SK-N-SH (cell line): ENCODE data around the gene KRT27. TPM values are rescaled to one million over a fixed set of nuclear protein-coding genes. Genes with fewer than 3 reads are reported as not detected.
A peak's percentile ranks its signal among the peaks of the same experiment; 100 is the strongest.

ENCODE experiments used
- CTCF ChIA-PET: fragments of 300-600, 350-600 bp; formaldehyde crosslinking; extraction: SDS; loops from one replicate; lab custom pipeline; 2021; lab: Yijun Ruan, JAX
- POLR2A ChIA-PET: fragments of 350-600 bp; sonication (Branson Sonifier 250); formaldehyde crosslinking; extraction: SDS; loops from one replicate; lab custom pipeline; 2020; ENCODE audit warnings: antibody characterized with exemption, inconsistent platforms; lab: Yijun Ruan, JAX
- DNase-seq: peaks from one replicate; pipeline ENCODE4 v3.0.0; 2012
- H2AFZ ChIP-seq: fragments of 200-600 bp; sonication (generic); 2 replicates; pipeline ENCODE4 v1.8.1; 2016; ENCODE audit warnings: antibody characterized with exemption, mild to moderate bottlenecking, low read depth
- H3F3A ChIP-seq: fragments of 200-600 bp; sonication (generic); replicated peaks from 2 replicates; pipeline ENCODE3; 2016; ENCODE audit warnings: antibody characterized with exemption, mild to moderate bottlenecking; ENCODE audit not compliant: insufficient read depth
- H3K27ac ChIP-seq, 2 experiments: fragments of 200-500 bp in 1 of 2; fragments of 200-600 bp in 1 of 2; sonication (Bioruptor generic) in 1 of 2; sonication (generic), shearing (Covaris generic) in 1 of 2; 2 replicates each; pipeline versions ENCODE4 v1.5.1 to v1.6.1; 2014 to 2016; ENCODE audit warnings: low read depth in 2 of 2, inconsistent platforms in 1 of 2, low read length in 1 of 2, mild to moderate bottlenecking in 1 of 2, mixed read lengths in 1 of 2
- H3K27me3 ChIP-seq: fragments of 200-600 bp; sonication (generic), shearing (Covaris generic); 2 replicates; pipeline ENCODE4 v1.6.1; 2016; ENCODE audit warnings: mixed run types; ENCODE audit not compliant: insufficient read depth
- H3K36me3 ChIP-seq, 2 experiments: fragments of 200-500 bp in 1 of 2; fragments of 200-600 bp in 1 of 2; sonication (Bioruptor generic) in 1 of 2; sonication (generic) in 1 of 2; replicated peaks in 1 of 2; 2 replicates each; pipeline versions ENCODE3 to v1.5.1; 2014 to 2016; ENCODE audit warnings: low read length in 1 of 2, mild to moderate bottlenecking in 1 of 2; ENCODE audit not compliant: insufficient read depth in 2 of 2, control insufficient read depth in 1 of 2
- H3K4me1 ChIP-seq, 2 experiments: fragments of 200-500 bp in 1 of 2; fragments of 200-600 bp in 1 of 2; sonication (Bioruptor generic) in 1 of 2; sonication (generic), shearing (Covaris generic) in 1 of 2; 2 replicates each; pipeline versions ENCODE4 v1.5.1 to v1.6.1; 2014 to 2016; ENCODE audit warnings: low read depth in 1 of 2, low read length in 1 of 2, mixed run types in 1 of 2; ENCODE audit not compliant: insufficient read depth in 2 of 2, control insufficient read depth in 1 of 2
- H3K4me2 ChIP-seq: fragments of 200-600 bp; sonication (generic), shearing (Covaris generic); 2 replicates; pipeline ENCODE4 v1.6.1; 2017; ENCODE audit warnings: mixed run types
- H3K4me3 ChIP-seq, 2 experiments: fragments of 200-500 bp in 1 of 2; fragments of 200-600 bp in 1 of 2; sonication (Bioruptor generic) in 1 of 2; sonication (generic), shearing (Covaris generic) in 1 of 2; 2 replicates each; pipeline versions ENCODE4 v1.5.1 to v1.8.1; 2014 to 2016; ENCODE audit warnings: low read depth in 2 of 2, inconsistent platforms in 1 of 2, low read length in 1 of 2, mild to moderate bottlenecking in 1 of 2, mixed read lengths in 1 of 2, moderate library complexity in 1 of 2
- H3K79me2 ChIP-seq: fragments of 200-600 bp; sonication (generic); 2 replicates; pipeline ENCODE4 v1.8.1; 2017; ENCODE audit warnings: mild to moderate bottlenecking; ENCODE audit not compliant: insufficient read depth
- H3K9ac ChIP-seq: fragments of 200-600 bp; sonication (generic); 2 replicates; pipeline ENCODE4 v1.6.1; 2017; ENCODE audit warnings: mixed run types
- H3K9me2 ChIP-seq: fragments of 200-600 bp; sonication (generic); 2 replicates; pipeline ENCODE4 v1.6.1; 2017; ENCODE audit warnings: mixed run types
- H3K9me3 ChIP-seq: fragments of 200-600 bp; sonication (generic); 2 replicates; pipeline ENCODE4 v1.6.1; 2017; ENCODE audit warnings: mixed run types, mild to moderate bottlenecking, moderate library complexity
- H4K20me1 ChIP-seq: fragments of 200-600 bp; sonication (generic); 2 replicates; pipeline ENCODE4 v1.6.1; 2017; ENCODE audit warnings: mild to moderate bottlenecking, mixed run types; ENCODE audit not compliant: insufficient read depth
- CHD2 ChIP-seq: fragments of 150-350 bp; IDR thresholded peaks from 2 replicates; pipeline ENCODE4 v1.6.1; 2018; ENCODE audit warnings: low read length; ENCODE audit not compliant: partially characterized antibody
- ELF1 ChIP-seq: IDR thresholded peaks from 2 replicates; pipeline ENCODE4 v1.4.0; 2012
- FOXJ3 ChIP-seq: sonication (generic); formaldehyde crosslinking; IDR thresholded peaks from 2 replicates; pipeline ENCODE4 v1.5.1; 2020; ENCODE audit warnings: mild to moderate bottlenecking, missing genetic modification reagents
- GABPA ChIP-seq: IDR thresholded peaks from 2 replicates; pipeline ENCODE4 v1.4.0; 2012; ENCODE audit warnings: low read depth, mild to moderate bottlenecking
- IRF3 ChIP-seq: fragments of 150-350 bp; IDR thresholded peaks from 2 replicates; pipeline ENCODE4 v1.6.1; 2016; ENCODE audit warnings: mild to moderate bottlenecking, low read depth, low read length
- MEF2A ChIP-seq: IDR thresholded peaks from 2 replicates; pipeline ENCODE4 v1.4.0; 2012; ENCODE audit warnings: low read depth, borderline replicate concordance
- NRF1 ChIP-seq: IDR thresholded peaks from 2 replicates; pipeline ENCODE4 v1.6.1; 2012; ENCODE audit warnings: low read depth, mild to moderate bottlenecking, low read length
- POLR2AphosphoS5 ChIP-seq: IDR thresholded peaks from 2 replicates; pipeline ENCODE4 v1.6.1; 2012; ENCODE audit warnings: low read depth, low read length
- RAD21 ChIP-seq: IDR thresholded peaks from 2 replicates; pipeline ENCODE4 v1.6.1; 2012; ENCODE audit warnings: mild to moderate bottlenecking, low read length
- RCOR1 ChIP-seq: fragments of 150-350 bp; IDR thresholded peaks from 2 replicates; pipeline ENCODE4 v1.6.1; 2017; ENCODE audit warnings: antibody characterized with exemption, low read length
- SIN3A ChIP-seq: IDR thresholded peaks from 2 replicates; pipeline ENCODE4 v1.6.1; 2012; ENCODE audit warnings: low read depth, mild to moderate bottlenecking, low read length, moderate library complexity, borderline replicate concordance
- TAF1 ChIP-seq: IDR thresholded peaks from 2 replicates; pipeline ENCODE4 v1.6.1; 2012; ENCODE audit warnings: low read depth, mild to moderate bottlenecking, low read length, moderate library complexity, borderline replicate concordance
- TEAD4 ChIP-seq: IDR thresholded peaks from 2 replicates; pipeline ENCODE4 v1.4.0; 2012; ENCODE audit warnings: mild to moderate bottlenecking, borderline replicate concordance; ENCODE audit not compliant: insufficient read depth
- USF1 ChIP-seq: IDR thresholded peaks from 2 replicates; pipeline ENCODE4 v1.4.0; 2012; ENCODE audit warnings: low read depth, borderline replicate concordance
- WGBS: methylation state at CpG from one replicate; pipeline ENCODE4 v1.1.6; 2017; ENCODE audit warnings: low lambda C conversion rate; 5-methylcytosine and 5-hydroxymethylcytosine counted together
- polyA plus RNA-seq, 3 experiments: library from polyadenylated mRNA; depleted of rRNA; stranded (reverse); fragments of >200 nt; gene quantifications; 2 replicates each; pipeline ENCODE4 v1.2.3, GENCODE V29; 2012

KRT27 gene
- polyA plus RNA-seq, 1 of the 3 experiments (the other 2 are of a cell fraction) = not detected

GRCh38 chr17:40818343-40818732 is 36.0 kb upstream of the KRT27 start:
- no peaks in the 10 kb centered on the region for H3K9me2 ChIP-seq
- 3% methylated on average over 7 of the region's 7 CpGs for WGBS
- ChIA-PET POLR2A (interaction anchor here (0.6 to 1.2 kb wide), 3 partner anchors 125 to 866 kb away, joined by 3 to 4 read pairs (median 3); no protein-coding TSS in a partner anchor), CTCF (interaction anchor here (0.9 to 2.0 kb wide), 5 partner anchors 15 to 844 kb away, joined by 3 to 9 read pairs (median 3); no protein-coding TSS in a partner anchor)
- H3K27me3 ChIP-seq = no peaks in the 10 kb centered on the region
- H2AFZ ChIP-seq = peak overlapping the region; percentile 83
- no peaks in the 10 kb centered on the region; a peak in 1 of 4 replicates for H3K4me1 ChIP-seq
- H3K4me3 ChIP-seq = peak overlapping the region; percentile 67 to 81
- H3K9ac ChIP-seq = peak overlapping the region; percentile 66
- no peak for DNase-seq
- peaks cover 12 to 15% of the 10 kb centered on the region in 2 experiments for H3K36me3 ChIP-seq
- peak overlapping the region; percentile 79 to 81 for H3K27ac ChIP-seq
- H3K4me2 ChIP-seq = peak overlapping the region; percentile 68
- H3K9me3 ChIP-seq = no peaks in the 10 kb centered on the region
- H3K79me2 ChIP-seq = no peaks in the 10 kb centered on the region; the same call in none of the 2 replicates
- peaks cover 35% of the 10 kb centered on the region for H3F3A ChIP-seq
- no peak for TF ChIP-seq MEF2A
- TF ChIP-seq TAF1 = no peak
- TF ChIP-seq USF1 = no peak
- TF ChIP-seq FOXJ3 (CRISPR knock-in tag) = no peak
- no peak for TF ChIP-seq GABPA
- TF ChIP-seq RAD21 = no peak
- TF ChIP-seq CHD2 = no peak
- no peak for TF ChIP-seq IRF3
- TF ChIP-seq TEAD4 = no peak
- no peak for TF ChIP-seq POLR2AphosphoS5
- TF ChIP-seq ELF1 = no peak
- no peak for TF ChIP-seq RCOR1
- TF ChIP-seq NRF1 = no peak
- no peaks in the 10 kb centered on the region for H4K20me1 ChIP-seq

GRCh38 chr17:40817103-40817682 is 34.8 kb upstream of the KRT27 start:
- ChIA-PET CTCF (interaction anchor here (0.6 to 2.0 kb wide), 4 partner anchors 13 to 846 kb away, joined by 3 to 9 read pairs (median 3); no protein-coding TSS in a partner anchor), POLR2A (no interaction called here)

More at GRCh38 chr17:40817103-40817682, 34.8 kb upstream of the KRT27 start:
- no peak overlapping the region for H3K4me2 ChIP-seq
- H3K9me3 ChIP-seq = no peaks in the 10 kb centered on the region
- no peak for DNase-seq
- WGBS = 93% methylated on average over 4 of the region's 4 CpGs
- no peaks in the 10 kb centered on the region; the same call in none of the 2 replicates for H3K79me2 ChIP-seq
- peaks cover 8% of the 10 kb centered on the region; the same call in 1 of the 2 replicates for H3K27me3 ChIP-seq
- H3K36me3 ChIP-seq = peaks cover 12 to 15% of the 10 kb centered on the region in 2 experiments
- no peak overlapping the region; a peak in 1 of 4 replicates for H3K4me3 ChIP-seq
- no peak overlapping the region for H3K9ac ChIP-seq
- TF ChIP-seq SIN3A (no peak), FOXJ3 (CRISPR knock-in tag) (no peak), POLR2AphosphoS5 (0 out of 2 replicates have a peak, but pooled peaks have one; percentile 26)
- no peaks in the 10 kb centered on the region; a peak in 1 of 4 replicates for H3K4me1 ChIP-seq
- H3K9me2 ChIP-seq = no peaks in the 10 kb centered on the region
- no peak overlapping the region for H3K27ac ChIP-seq
- peaks cover 35% of the 10 kb centered on the region for H3F3A ChIP-seq
- H2AFZ ChIP-seq = no peak overlapping the region
- no peaks in the 10 kb centered on the region for H4K20me1 ChIP-seq
